PFSK-1 (cell line): ENCODE measurements around the gene HELQ.

Experiments
- FOXP2 ChIP-seq: optimal IDR thresholded peaks from 2 replicates; pipeline ENCODE3; 2011; ENCODE audit warnings: borderline replicate concordance, control low read depth, inconsistent platforms; ENCODE audit not compliant: insufficient read depth; ENCODE audit errors: extremely low read length, extremely low read depth
- POLR2AphosphoS5 ChIP-seq: IDR thresholded peaks from 2 replicates; pipeline ENCODE4 v1.6.1; 2012; ENCODE audit warnings: low read depth, mild to moderate bottlenecking, control low read depth, low read length, moderate library complexity
- REST ChIP-seq, 2 experiments: IDR thresholded peaks; 2 replicates each; pipeline versions ENCODE4 v1.6.1 to v1.8.0; 2011 to 2012; ENCODE audit warnings: low read depth in 2 of 2, low read length in 2 of 2, control low read depth in 1 of 2, inconsistent platforms in 1 of 2, mild to moderate bottlenecking in 1 of 2, moderate library complexity in 1 of 2; ENCODE audit not compliant: insufficient read depth in 1 of 2
- SIN3A ChIP-seq: IDR thresholded peaks from 2 replicates; pipeline ENCODE4 v1.6.1; 2012; ENCODE audit warnings: mild to moderate bottlenecking, low read length, moderate library complexity, borderline replicate concordance; ENCODE audit not compliant: insufficient read depth
- TAF1 ChIP-seq: IDR thresholded peaks from 2 replicates; pipeline ENCODE4 v1.6.1; 2012; ENCODE audit warnings: low read length, control low read depth, borderline replicate concordance; ENCODE audit not compliant: insufficient read depth

Gene HELQ

GRCh38 chr4:83389756-83390505, 65.7 kb downstream of the HELQ start:
- TF ChIP-seq POLR2AphosphoS5 (no peak), TAF1 (no peak), SIN3A (no peak), REST (IDR thresholded peaks at IDR 0.05; ENCODE audit: insufficient read depth in 1 of 2, low read depth in 2 of 2, low read length in 2 of 2) (no peak), FOXP2 (no peak)

DNA sequence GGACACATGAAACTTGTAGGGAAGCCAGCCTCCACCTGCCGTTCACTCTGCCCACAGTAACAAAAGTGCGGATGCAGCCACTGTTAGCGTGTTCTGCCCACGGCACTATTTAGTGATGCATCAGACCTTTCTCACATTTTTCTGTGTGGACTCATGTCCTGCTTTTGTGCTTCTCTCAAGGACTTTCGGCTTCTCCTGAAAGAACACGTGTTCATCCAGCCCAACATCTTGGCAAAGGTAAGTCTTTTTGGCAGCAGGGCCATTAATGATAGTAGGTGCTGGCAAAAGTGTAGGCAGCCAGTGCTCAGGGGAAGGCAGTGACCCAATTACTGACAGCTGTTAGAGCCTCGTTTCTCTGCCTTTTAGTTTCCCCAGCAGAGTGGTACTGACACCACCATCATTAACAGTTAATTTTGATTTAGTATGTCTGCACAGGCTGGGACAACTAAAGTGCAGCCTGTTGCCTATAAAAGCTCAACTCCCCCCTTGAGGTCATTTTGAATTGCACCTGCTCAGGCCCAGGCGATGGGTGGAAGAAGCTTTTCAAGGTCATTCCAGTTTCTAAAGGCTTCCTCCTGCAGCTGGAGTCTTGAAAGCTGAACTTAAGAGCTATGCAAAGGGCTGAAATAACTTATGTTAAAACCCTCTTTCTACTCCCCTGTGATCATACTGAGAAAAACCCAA, 66.4 kb downstream of the HELQ start:
- TF ChIP-seq FOXP2 (no peak), REST (IDR thresholded peaks at IDR 0.05; ENCODE audit: insufficient read depth in 1 of 2, low read depth in 2 of 2, low read length in 2 of 2) (no peak), TAF1 (no peak), POLR2AphosphoS5 (no peak), SIN3A (no peak)

DNA sequence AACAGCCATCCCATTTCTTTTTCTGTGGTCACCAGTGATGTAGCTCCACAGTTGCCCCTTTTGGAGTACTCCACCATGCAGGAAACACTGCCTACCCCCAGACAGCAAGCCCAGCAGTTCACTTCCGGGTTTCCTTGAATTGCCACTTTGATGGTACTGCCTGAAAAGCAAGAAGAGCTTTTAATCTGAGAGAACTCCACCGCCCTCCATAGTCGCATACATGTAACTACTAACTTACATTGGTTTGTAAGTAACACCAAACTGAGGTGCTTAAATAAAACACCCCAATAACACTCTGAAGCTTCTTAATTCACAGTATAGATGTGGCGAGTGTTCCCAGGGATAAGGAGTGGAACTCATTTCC, 67.3 kb downstream of the HELQ start:
- no peak for TF ChIP-seq TAF1
- no peak for TF ChIP-seq POLR2AphosphoS5
- no peak for TF ChIP-seq FOXP2
- no peak for TF ChIP-seq SIN3A

GRCh38 chr4:83387476-83388312, 67.9 kb downstream of the HELQ start:
- TF ChIP-seq SIN3A = no peak
- TF ChIP-seq TAF1 = no peak
- no peak for TF ChIP-seq POLR2AphosphoS5
- TF ChIP-seq FOXP2 = no peak
- TF ChIP-seq REST (IDR thresholded peaks at IDR 0.05; ENCODE audit: insufficient read depth in 1 of 2, low read depth in 2 of 2, low read length in 2 of 2) = no peak

- TF ChIP-seq REST (IDR thresholded peaks at IDR 0.05; ENCODE audit: insufficient read depth in 1 of 2, low read depth in 2 of 2, low read length in 2 of 2) = no peak
- no peak for TF ChIP-seq TAF1
- no peak for TF ChIP-seq POLR2AphosphoS5
- TF ChIP-seq FOXP2 = no peak
- TF ChIP-seq SIN3A = no peak
These were observed 68.6 kb downstream of the HELQ start for GRCh38 chr4:83387012-83387411.
